NCI-H146 treated with DMSO at 0.1 percent for 48 hours (cell line): ENCODE data around the gene PRKACB.

ENCODE experiments used
- DNase-seq: peaks from one replicate; lab custom pipeline; 2025; ENCODE audit not compliant: unreplicated experiment; lab: John Stamatoyannopoulos, UW

PRKACB gene

DNA sequence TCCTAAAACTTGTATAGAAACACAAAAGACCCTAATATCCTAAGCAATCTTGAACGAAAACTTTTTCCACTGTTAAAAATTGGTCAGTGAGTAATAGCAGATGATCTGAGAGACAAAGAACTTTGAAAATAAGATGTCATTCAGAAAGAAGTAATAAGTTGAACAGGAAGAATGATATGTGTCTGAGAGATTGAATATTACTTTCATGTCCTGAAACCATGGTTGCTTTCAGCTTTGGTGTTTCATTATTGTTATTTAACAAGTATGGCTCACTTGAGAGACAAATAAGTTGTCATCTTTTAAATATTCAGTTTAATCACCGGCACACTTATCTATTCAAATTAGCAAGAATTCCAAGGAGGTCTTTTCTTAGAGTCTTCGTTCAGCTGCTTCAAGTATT, 11.4 kb downstream of the PRKACB start:
- no peak for DNase-seq

DNA sequence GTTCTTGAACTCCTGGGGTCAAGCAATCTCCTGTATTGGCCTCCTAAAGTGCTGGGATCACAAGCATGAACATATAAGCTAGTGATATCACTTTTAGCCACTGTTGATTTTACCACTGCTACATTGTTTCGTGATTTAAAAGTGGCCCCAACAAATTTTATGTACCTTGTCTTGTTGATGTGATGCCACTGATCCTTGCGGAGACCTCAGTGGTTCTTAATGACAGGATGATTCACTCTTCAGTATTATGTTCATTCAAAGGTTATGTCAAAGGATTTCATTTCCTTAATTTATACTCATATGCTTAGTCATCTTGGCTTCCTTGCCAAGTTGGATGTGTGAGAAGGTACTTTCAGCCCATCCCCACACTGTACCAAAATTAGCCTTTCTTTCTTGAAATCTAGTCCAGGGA, 12.1 kb downstream of the PRKACB start:
- DNase-seq, result no peak

DNA sequence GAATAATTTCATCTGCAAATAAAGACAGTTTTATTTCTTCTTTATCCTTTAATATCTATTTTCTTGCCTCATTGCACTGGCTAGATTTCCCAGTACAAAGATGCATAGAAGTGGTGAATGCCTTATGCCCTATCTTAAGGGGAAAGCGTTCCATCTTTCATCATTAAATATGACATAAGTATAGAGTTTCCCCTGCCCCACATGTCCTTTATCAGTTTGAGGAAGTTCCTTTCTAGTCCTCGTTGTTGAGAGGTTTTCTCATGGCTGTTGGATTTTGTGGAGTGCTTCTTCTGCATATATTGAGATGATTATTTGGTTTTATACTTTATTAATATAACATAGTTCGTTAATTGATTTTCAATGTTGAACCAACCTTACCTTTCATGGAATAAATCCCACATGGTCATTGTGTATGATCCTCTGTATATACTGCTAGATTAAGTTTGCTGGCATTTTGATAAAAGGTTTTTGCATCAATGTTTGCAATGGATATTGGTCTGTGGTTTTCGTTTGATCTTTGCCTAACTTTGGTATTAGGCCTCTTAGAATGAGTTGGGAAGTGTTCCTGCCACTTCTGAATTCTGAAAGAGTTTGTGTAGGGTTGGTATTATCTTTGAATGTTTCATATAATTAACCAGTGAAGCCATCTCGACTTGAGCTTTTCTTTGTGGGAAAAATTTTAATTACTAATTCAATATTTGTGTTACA, 15.6 kb downstream of the PRKACB start:
- no peak for DNase-seq

DNA sequence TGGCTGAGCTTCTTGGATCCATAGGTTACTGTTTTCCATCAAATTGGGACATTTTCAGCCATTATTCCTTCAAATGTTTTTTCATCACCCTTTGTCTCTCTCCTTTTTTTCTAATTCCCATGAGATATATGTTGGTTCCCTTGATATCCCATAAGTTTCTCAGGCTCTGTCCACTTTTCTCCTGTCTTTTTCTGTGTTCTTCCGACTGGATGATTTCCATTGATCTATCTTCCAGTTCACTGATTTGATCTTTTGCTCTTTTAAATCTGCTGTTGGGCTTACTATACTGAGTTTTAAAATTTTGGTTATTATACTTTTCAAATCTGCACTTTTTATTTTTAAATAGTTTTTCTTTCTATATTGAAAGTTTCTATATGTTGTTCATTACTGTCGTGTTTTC, 18.2 kb downstream of the PRKACB start:
- no peak for DNase-seq

DNA sequence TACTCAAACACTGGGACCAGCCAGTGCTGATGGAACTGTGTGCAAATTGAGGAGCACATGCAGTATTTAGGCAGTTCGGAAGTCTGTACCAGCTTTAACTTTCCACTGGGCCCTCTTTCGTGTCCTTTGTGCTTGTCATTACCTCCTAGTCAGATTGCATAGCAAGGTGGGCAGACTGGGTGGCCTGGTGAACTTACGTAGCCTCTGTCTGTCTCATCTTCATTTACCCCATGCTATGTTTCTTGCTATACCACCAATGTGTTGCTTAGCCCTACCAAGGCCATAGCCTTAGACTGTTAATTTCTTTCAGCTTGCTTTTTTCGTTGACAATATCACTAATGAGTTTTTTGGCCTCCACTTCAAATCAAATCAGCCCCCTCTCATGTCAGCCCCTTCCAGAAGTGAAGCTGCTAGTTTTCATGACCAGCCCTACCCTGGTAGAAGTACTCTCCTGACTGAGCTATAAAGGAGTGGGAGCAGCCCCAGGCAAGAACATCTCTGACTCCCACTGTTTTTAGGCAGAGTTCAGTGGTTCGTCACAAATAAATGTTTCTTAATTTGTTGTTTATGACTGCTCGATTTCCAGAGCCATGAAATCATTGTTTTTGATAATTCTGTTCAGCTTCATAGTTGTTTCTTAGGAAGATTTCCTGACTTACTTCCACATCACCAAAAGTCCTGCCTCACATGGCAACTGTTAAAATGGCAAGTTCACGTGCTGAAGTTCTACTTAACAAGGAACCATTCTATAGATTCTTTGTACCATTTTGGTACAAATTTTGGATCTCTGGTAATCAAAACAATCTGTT, 19.3 kb downstream of the PRKACB start:
- no peak for DNase-seq

- peak; percentile 74 for DNase-seq
Observed at GRCh38 chr1:84164161-84164560, 20.1 kb downstream of the PRKACB start.

DNA sequence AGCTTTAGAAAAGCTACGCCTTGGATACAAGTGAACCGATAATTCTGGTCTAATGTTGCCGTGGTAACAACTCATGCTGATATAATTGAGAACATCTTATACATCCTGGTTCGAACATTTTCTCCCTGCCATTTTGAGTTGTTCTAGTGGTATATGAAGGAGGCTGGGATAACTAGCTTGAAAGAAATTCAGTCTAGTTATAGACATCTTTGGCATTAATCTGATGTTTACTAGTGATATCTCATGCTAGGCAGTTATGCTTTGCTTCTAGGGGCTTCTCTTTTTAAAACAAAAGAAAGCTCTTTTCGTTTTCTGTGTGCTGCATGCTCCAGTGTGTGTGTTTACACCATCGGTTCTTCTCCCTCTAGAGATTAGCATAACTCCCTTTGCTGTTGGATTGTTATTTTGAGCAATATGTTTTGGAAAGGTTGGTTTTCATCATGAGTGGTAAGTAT, 20.5 kb downstream of the PRKACB start:
- DNase-seq, result peak; percentile 74

- no peak for DNase-seq
Observed at GRCh38 chr1:84165601-84166000, 21.5 kb downstream of the PRKACB start.

- peak; percentile 28 for DNase-seq
Observed at GRCh38 chr1:84166797-84167196, 22.7 kb downstream of the PRKACB start.

- no peak for DNase-seq
Observed at GRCh38 chr1:84168783-84169182, 24.7 kb downstream of the PRKACB start.

GRCh38 chr1:84170171-84170570, 26.1 kb downstream of the PRKACB start:
- DNase-seq, result no peak

- DNase-seq, result no peak
Observed at GRCh38 chr1:84171481-84171880, 27.4 kb downstream of the PRKACB start.

DNA sequence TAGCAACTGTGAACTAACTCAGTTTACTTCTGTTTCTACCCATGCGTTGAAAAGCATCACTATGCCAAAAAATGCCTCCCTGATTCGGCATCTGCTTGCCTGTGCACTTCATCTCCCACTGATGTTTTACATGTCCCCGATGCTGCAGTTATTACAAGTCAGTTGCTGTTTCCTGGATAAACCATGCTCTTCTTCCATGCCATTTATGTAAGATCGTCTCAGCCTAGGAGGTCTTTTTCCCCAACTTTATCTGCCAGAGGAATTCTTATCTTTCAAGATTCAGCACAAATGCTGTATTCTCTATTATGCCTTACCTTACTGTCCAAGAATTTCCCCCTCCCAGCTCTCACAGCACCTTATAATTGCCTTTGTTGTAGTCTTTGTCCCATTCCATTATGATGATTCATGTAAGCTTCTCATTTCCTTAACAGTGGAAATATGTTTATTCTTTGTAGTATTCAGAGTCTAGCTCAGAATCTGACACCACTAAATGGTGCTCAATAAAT, 30.0 kb downstream of the PRKACB start:
- DNase-seq, result no peak

DNA sequence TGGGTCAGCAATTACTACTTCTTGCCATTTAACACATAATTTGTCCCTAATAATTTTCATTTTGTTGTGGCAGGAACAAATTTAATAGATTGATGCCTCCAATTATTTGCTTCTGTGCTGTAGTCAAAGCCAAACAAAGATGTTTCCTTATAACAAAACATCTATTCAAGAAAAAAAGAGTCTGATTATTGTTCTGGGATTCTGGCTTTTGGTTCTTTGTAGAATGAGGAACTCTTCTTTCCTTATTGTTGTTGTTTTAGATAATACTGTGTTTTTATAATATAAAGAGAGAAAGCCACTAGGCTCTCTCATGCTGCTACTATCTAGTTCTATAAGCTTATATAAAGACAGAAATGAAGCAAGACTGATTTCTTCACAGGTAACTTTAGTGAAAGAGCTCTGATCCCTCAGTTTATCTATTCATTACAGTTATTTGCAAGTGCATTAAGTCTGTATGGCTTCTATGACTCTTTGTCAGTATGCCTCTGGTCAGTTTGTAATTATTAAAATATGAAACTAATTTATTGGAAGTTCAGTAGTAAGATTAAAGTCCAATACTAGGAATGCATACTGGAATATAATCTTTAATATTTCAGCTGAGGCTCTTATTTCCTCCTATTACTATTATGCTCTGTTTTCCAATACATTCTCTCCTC, 37.4 kb downstream of the PRKACB start:
- DNase-seq, result no peak

DNA sequence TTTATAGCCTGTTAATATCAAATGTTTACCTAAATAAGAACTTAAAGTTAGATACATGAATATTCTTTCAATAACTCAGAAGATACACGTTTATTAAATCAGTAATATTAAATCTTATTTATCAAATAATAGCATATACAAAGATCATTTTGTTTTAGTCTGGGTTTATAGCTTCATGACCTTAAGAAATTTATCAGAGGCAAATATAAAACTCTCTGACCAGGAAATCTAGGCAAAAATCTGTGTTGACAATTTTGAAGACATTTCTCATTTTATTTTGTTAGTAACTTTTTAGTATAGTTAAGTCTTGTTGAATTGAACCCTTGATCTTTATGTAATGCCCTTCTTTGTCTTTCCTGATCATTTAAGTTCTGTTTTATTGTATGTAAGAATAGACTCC, 46.4 kb downstream of the PRKACB start:
- DNase-seq, result no peak

DNA sequence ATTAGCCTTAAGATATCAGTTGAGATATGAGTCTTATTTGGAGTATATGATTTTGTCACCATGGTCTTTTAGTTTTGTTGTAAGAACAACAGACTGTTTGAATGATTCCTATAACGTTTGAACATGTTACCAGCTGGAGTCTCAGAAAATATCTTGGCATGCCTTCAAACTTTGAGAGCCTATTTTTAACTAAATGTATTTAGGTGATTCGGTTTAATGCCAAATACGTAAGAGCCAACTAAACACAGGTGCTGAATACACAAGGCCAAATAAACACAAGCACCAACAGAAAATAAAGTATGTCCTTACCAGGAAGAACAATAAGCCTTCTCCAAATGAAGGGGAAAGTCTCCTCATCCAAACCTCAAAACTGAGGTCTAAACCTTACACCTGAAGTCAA, 48.6 kb downstream of the PRKACB start:
- no peak for DNase-seq

- no peak for DNase-seq
Observed at GRCh38 chr1:84198832-84199231, 54.8 kb downstream of the PRKACB start.

GRCh38 chr1:84199257-84199656, 55.2 kb downstream of the PRKACB start:
- DNase-seq, result no peak

DNA sequence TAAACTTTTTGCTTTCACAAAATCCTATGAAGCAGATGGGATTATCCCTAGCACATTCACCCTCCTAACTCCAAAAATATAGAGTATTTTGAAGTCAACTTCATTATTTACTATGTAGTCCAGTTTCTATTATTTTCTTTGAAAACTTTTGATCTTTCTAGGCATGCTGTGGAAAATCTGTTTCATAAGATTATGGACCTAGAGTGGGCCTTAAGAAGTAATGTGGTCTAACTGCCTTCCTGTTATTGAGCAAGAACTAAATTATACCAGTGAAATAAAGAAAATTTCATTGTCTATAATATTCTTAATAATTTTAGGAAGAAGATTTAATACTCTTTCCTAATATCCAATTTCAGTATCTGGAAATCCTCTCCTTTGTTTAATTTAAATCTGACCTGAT, 58.1 kb downstream of the PRKACB start:
- DNase-seq, result no peak

GRCh38 chr1:84206375-84206774, 62.3 kb downstream of the PRKACB start:
- no peak for DNase-seq

DNA sequence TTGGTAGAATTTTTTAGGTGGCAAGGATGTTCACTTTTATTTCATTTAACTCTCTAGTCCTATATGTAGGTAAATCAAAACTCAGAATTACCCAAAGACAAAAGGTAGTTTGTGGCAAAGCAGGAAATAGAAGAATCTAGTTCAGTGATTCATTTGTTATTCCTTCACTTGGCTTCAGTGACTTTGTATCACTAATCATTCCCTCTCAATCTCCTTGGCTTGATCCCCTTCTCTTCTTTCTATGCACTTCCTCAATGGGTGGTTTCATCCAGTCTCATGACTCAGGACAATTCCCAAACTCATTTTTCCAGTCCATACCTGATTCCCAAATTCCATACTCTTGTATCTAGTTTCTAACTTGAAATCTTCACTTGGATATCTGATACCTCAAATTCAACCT, 64.9 kb downstream of the PRKACB start:
- DNase-seq, result no peak
